NK-92 (cell line): Measurements from ENCODE around the gene TEX13B.

ENCODE experiments used
- DNase-seq: peaks from one replicate; lab custom pipeline; 2025; ENCODE audit not compliant: unreplicated experiment; lab: John Stamatoyannopoulos, UW

The TEX13B gene

DNA sequence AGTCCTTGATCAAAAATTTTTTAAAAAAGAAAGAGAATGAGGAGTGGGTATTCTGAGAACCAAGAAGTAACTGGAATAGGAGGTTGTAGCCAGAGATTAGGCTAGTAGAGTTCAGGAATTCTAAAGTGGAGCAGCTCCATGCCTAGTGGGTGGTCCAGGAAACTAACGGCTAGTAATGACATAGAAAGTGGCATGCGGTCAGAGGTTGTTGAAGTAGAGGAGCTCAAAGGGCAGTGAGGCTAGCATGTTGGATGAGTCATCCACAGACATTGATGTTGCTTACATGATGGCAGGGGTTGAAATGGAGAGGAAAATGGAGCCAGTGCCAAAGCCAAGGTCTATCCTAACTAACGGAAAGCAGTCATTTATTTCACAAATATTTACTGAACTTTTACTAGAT is 42.1 kb downstream of the TEX13B start:
- no peak for DNase-seq

DNA sequence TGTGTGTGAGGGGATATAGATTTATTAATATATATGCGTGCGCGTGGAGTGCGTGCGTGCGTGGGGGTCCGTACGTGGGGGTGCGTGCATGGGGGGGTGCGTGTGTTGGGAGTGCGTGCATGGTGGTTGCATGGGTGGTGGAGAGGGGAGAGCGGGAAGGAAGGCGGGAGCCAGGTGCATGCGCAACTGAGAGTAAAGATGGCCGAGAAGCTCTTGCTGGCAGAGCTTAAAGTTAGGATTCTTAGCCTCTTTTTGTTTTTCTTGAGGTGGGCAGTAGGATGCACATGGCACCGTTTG is 45.8 kb downstream of the TEX13B start:
- no peak for DNase-seq

GRCh38 chrX:107935664-107936433 is 46.3 kb downstream of the TEX13B start:
- DNase-seq: no peak

- DNase-seq: no peak
Measured at GRCh38 chrX:107935200-107935599, 47.0 kb downstream of the TEX13B start.

DNA sequence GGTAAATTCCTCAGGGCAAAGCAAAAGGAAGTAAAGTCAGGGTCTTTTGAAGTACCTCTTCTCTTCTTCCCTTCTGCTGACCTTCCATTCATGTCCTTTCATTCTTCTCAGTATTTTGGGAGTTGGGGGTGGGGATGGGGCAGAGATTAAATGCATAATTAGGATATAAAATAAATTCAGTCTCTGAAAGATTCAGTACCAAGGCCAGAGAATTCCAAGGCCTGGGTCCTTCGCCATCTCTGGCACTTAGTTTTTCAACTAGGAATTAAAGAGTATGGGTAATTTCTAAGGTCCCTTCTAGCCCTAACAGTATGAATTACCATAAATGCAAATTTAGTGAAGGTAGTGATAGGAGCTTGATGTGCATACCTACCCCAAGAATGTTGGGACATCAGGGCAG is 47.9 kb downstream of the TEX13B start:
- no peak for DNase-seq
